GM20431 (cell line): ENCODE measurements around the gene MCM9.

ENCODE experiments used
- in situ Hi-C: fragments of 300-500 bp; cut with MseI, MboI; formaldehyde crosslinking; loops from one replicate; pipeline ENCODE4 v1.15.0; 2020; ENCODE audit warnings: low sequenced_read_pairs; ENCODE audit not compliant: unreplicated experiment

Gene MCM9

GRCh38 chr6:118934461-118935330 lies at the start of gene MCM9:
Gene MCM9 (minus strand): TSS chr6:118935159. CDS start chr6:118931723, 3,436 bp downstream.
- in situ Hi-C loops = no loop called here

- in situ Hi-C loops = no loop called here
These were observed 49.4 kb upstream of the MCM9 start for GRCh38 chr6:118984342-118984741.

GRCh38 chr6:118982575-118982911 lies 47.6 kb upstream of the MCM9 start:
- in situ Hi-C loops = no loop called here

GRCh38 chr6:118981884-118982574 lies 47.1 kb upstream of the MCM9 start:
- in situ Hi-C loops = no loop called here

GRCh38 chr6:118980063-118980462 lies 45.1 kb upstream of the MCM9 start:
- in situ Hi-C loops = no loop called here

GRCh38 chr6:118974790-118975189 lies 39.8 kb upstream of the MCM9 start:
- in situ Hi-C loops = no loop called here

- in situ Hi-C loops = no loop called here
These were observed 36.7 kb upstream of the MCM9 start for GRCh38 chr6:118971682-118972081.

GRCh38 chr6:118970866-118971265 lies 35.9 kb upstream of the MCM9 start:
- in situ Hi-C loops = no loop called here

- in situ Hi-C loops = loop anchor here (10.0 kb wide), 1 partner anchor 146 kb away; no protein-coding TSS in a partner anchor
These were observed 33.5 kb upstream of the MCM9 start for GRCh38 chr6:118968416-118968815.

GRCh38 chr6:118967239-118967638 lies 32.3 kb upstream of the MCM9 start:
- in situ Hi-C loops = loop anchor here (10.0 kb wide), 1 partner anchor 148 kb away; no protein-coding TSS in a partner anchor

- in situ Hi-C loops = loop anchor here (10.0 kb wide), 1 partner anchor 149 kb away; no protein-coding TSS in a partner anchor
These were observed 30.9 kb upstream of the MCM9 start for GRCh38 chr6:118965843-118966370.

- in situ Hi-C loops = loop anchor here (10.0 kb wide), 1 partner anchor 149 kb away; no protein-coding TSS in a partner anchor
These were observed 30.4 kb upstream of the MCM9 start for GRCh38 chr6:118965371-118965770.

GRCh38 chr6:118963003-118963402 lies 28.0 kb upstream of the MCM9 start:
- in situ Hi-C loops = loop anchor here (10.0 kb wide), 1 partner anchor 152 kb away; no protein-coding TSS in a partner anchor

GRCh38 chr6:118959903-118960302 lies 24.9 kb upstream of the MCM9 start:
- in situ Hi-C loops = loop anchor here (10.0 kb wide), 1 partner anchor 155 kb away; no protein-coding TSS in a partner anchor

GRCh38 chr6:118953391-118953790 lies 18.4 kb upstream of the MCM9 start:
- in situ Hi-C loops = no loop called here

- in situ Hi-C loops = no loop called here
These were observed 17.7 kb upstream of the MCM9 start for GRCh38 chr6:118952683-118953082.

- in situ Hi-C loops = no loop called here
These were observed 10.3 kb upstream of the MCM9 start for GRCh38 chr6:118945217-118945616.

GRCh38 chr6:118940770-118941169 lies 5.8 kb upstream of the MCM9 start:
- in situ Hi-C loops = no loop called here

GRCh38 chr6:118939683-118940082 lies 4.7 kb upstream of the MCM9 start:
- in situ Hi-C loops = no loop called here

GRCh38 chr6:118935978-118936703 lies 1.2 kb upstream of the MCM9 start:
- in situ Hi-C loops = no loop called here
